Body of pancreas (tissue), 4 donors: ENCODE measurements around the gene TENT5C. TPM values are rescaled to one million over a fixed set of nuclear protein-coding genes. Genes with fewer than 3 reads are reported as not detected.

ENCODE experiments used
- ATAC-seq: fragments of 150-250 bp; one replicate; pipeline ENCODE4 v1.9.1; 2016
- DNase-seq, 4 donors: peaks; one replicate each; pipeline ENCODE4 v3.0.0-alpha.2; 2019
- H3K27ac ChIP-seq, 4 donors: fragments of 200-600 bp; sonication (generic); 1 replicate in 3 of 4; 2 replicates in 1 of 4; pipeline versions ENCODE4 v1.5.1 to v1.6.1; 2016 to 2019; ENCODE audit warnings: mild to moderate bottlenecking in 1 of 4, mixed read lengths in 1 of 4, moderate library complexity in 1 of 4
- H3K27me3 ChIP-seq, 2 donors: fragments of 200-600 bp; sonication (generic); one replicate each; pipeline ENCODE4 v1.6.0; 2016; ENCODE audit warnings: mild to moderate bottlenecking in 1 of 2
- H3K36me3 ChIP-seq, 2 donors: fragments of 200-600 bp; sonication (generic); replicated peaks in 1 of 2; 2 replicates each; pipeline ENCODE4 v1.5.1; 2016; ENCODE audit warnings: low read depth in 2 of 2; ENCODE audit not compliant: insufficient read depth in 1 of 2
- H3K4me1 ChIP-seq: fragments of 200-600 bp; sonication (generic); one replicate; pipeline ENCODE4 v1.6.0; 2016
- H3K4me3 ChIP-seq, 2 donors: fragments of 200-600 bp; sonication (generic); 1 replicate in 1 of 2; 2 replicates in 1 of 2; pipeline ENCODE4 v1.5.1; 2016 to 2019
- H3K9me3 ChIP-seq, 3 donors: fragments of 200-600 bp; sonication (generic); 1 replicate in 2 of 3; 2 replicates in 1 of 3; pipeline ENCODE4 v1.5.1; 2016
- CTCF ChIP-seq, 7 experiments: fragments of 450-650 bp in 4 of 7; fragments of 200-600 bp in 3 of 7; sonication (generic) in 3 of 7; IDR thresholded peaks; one replicate each; pipeline ENCODE4 v1.5.1; 2016 to 2019; ENCODE audit warnings: antibody characterized with exemption in 7 of 7
- POLR2A ChIP-seq, 3 donors: fragments of 450-650 bp; IDR thresholded peaks; one replicate each; pipeline ENCODE4 v1.6.1; 2016; ENCODE audit warnings: antibody characterized with exemption in 3 of 3, mild to moderate bottlenecking in 2 of 3
- WGBS, 2 donors: methylation state at CpG; one replicate each; pipeline ENCODE4 v1.1.5; 2017; 5-methylcytosine and 5-hydroxymethylcytosine counted together
- intact Hi-C: fragments of 100-400 bp; cut with DNase I; formaldehyde crosslinking; loops from one replicate; pipeline ENCODE4 v1.15.1; 2023
- total RNA-seq, 2 donors: library from RNA; depleted of rRNA; stranded (reverse); fragments of >200 nt; gene quantifications; one replicate each; pipeline ENCODE4 v1.1.0, GENCODE V29; 2016

TENT5C gene
- total RNA-seq, 2 donors from 2014 or later = 30.0 to 39.7 TPM

GRCh38 chr1:117579221-117579906 is 26.5 kb upstream of the TENT5C start:
- Histone ChIP-seq H3K9me3 (no peaks in the 10 kb centered on the region), H3K27me3 (no peaks in the 10 kb centered on the region), H3K27ac (no peak overlapping the region), H3K4me3 (no peak overlapping the region), H3K4me1 (peaks cover 42% of the 10 kb centered on the region), H3K36me3 (no peaks in the 10 kb centered on the region)
- TF ChIP-seq POLR2A (IDR thresholded peaks at IDR 0.05) (no peak), CTCF (IDR thresholded peaks at IDR 0.05) (no peak)
- 84% methylated on average over 10 of the region's 10 CpGs for WGBS, 2 donors
- ATAC-seq = no peak
- intact Hi-C loops = no loop called here
- DNase-seq = no peak

- Histone ChIP-seq H3K4me1 (peaks cover 33% of the 10 kb centered on the region), H3K27me3 (no peaks in the 10 kb centered on the region), H3K9me3 (no peaks in the 10 kb centered on the region), H3K27ac (no peak overlapping the region), H3K4me3 (no peak overlapping the region), H3K36me3 (no peaks in the 10 kb centered on the region)
- intact Hi-C loops = no loop called here
- no peak for TF ChIP-seq POLR2A (IDR thresholded peaks at IDR 0.05)
- TF ChIP-seq CTCF (IDR thresholded peaks at IDR 0.05) = no peak
- ATAC-seq (no peak), DNase-seq (no peak)
- 56 to 70% methylated on average over 3 of the region's 3 CpGs for WGBS, 2 donors
Observed at GRCh38 chr1:117580436-117580835, 25.4 kb upstream of the TENT5C start.

DNA sequence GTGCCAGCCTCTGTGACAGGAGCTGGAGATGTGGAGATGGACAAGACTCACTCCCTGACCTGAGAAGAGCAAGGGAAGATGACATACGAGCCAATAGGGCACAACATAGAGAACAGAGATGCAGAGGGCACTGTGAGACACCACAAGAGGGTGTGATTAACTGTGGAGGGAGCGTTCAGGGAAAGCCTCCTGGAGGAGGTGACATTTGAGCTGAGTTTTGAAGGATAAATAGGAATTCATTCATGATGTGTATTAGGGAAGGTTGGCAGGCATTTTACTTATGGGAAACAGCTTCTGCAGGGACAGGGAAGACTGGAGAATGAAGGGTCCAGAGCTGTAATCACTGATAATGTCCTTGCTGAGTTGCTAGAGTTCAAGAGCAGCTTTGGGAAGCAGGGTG is 25.0 kb upstream of the TENT5C start:
- DNase-seq (no peak), ATAC-seq (no peak)
- TF ChIP-seq CTCF (IDR thresholded peaks at IDR 0.05) (no peak), POLR2A (IDR thresholded peaks at IDR 0.05) (no peak)
- intact Hi-C loops = no loop called here
- 85 to 91% methylated on average over 2 of the region's 2 CpGs for WGBS, 2 donors
- no peaks in the 10 kb centered on the region for H3K27me3 ChIP-seq
- no peaks in the 10 kb centered on the region for H3K36me3 ChIP-seq
- H3K4me1 ChIP-seq = peaks cover 29% of the 10 kb centered on the region
- H3K9me3 ChIP-seq = no peaks in the 10 kb centered on the region
- no peak overlapping the region for H3K4me3 ChIP-seq
- no peak overlapping the region for H3K27ac ChIP-seq

GRCh38 chr1:117581391-117581943 is 24.4 kb upstream of the TENT5C start:
- no peak for ATAC-seq
- intact Hi-C loops = no loop called here
- WGBS, 2 donors = 74 to 79% methylated on average over 8 to 10 of the region's 10 CpGs
- TF ChIP-seq CTCF (IDR thresholded peaks at IDR 0.05) = no peak
- TF ChIP-seq POLR2A (IDR thresholded peaks at IDR 0.05) = no peak
- no peaks in the 10 kb centered on the region for H3K36me3 ChIP-seq
- peaks cover 23% of the 10 kb centered on the region for H3K4me1 ChIP-seq
- no peaks in the 10 kb centered on the region for H3K27me3 ChIP-seq
- H3K4me3 ChIP-seq = no peak overlapping the region
- no peak overlapping the region for H3K27ac ChIP-seq
- H3K9me3 ChIP-seq = no peaks in the 10 kb centered on the region
- DNase-seq = no peak

DNA sequence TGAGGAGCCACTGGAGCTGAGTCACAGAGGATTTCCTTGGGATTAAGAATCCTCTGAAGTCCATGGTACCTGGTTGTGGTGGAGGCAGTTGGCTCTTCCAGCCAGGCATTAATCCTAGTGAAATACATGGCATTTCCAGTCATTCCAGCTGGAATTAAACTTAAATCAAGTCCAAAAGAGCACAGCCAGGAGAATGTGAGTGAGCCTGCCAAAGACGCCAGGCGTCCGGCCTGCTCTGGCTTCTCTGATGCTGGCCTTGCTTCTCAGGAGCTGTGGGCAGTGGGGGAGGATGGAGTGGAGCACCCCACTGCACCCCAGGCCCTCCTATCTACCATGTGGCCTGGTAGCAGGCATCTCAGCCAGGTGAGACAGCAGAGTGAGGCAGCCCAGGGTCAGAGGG is 23.4 kb upstream of the TENT5C start:
- Histone ChIP-seq H3K27ac (no peak overlapping the region), H3K27me3 (no peaks in the 10 kb centered on the region), H3K9me3 (no peaks in the 10 kb centered on the region), H3K4me3 (no peak overlapping the region), H3K36me3 (no peaks in the 10 kb centered on the region), H3K4me1 (peaks cover 22% of the 10 kb centered on the region)
- no peak for TF ChIP-seq POLR2A (IDR thresholded peaks at IDR 0.05)
- no peak for TF ChIP-seq CTCF (IDR thresholded peaks at IDR 0.05)
- DNase-seq = peak in 1 of 4 donors; percentile 2
- 33 to 53% methylated on average over 1 to 3 of the region's 3 CpGs for WGBS, 2 donors
- ATAC-seq = no peak
- intact Hi-C loops = no loop called here
